GM12878 (cell line): ENCODE results near the gene MYO18B. TPM values are rescaled to one million over a fixed set of nuclear protein-coding genes. Genes with fewer than 3 reads are reported as not detected.
A peak's percentile ranks its signal among the peaks of the same experiment; 100 is the strongest.

ENCODE experiments used
- EP300 ChIP-seq, 2 experiments: fragments of 150-350 bp in 1 of 2; IDR thresholded peaks; 2 replicates each; pipeline ENCODE4 v1.6.1; 2011 to 2012; ENCODE audit warnings: low read depth in 2 of 2, low read length in 2 of 2, borderline replicate concordance in 1 of 2, improper control_type of control experiment in 1 of 2, inconsistent platforms in 1 of 2; ENCODE audit not compliant: control insufficient read depth in 1 of 2
- HSF1 ChIP-seq: fragments of 150-350 bp; IDR thresholded peaks from 2 replicates; pipeline ENCODE4 v1.6.1; 2014; ENCODE audit warnings: mild to moderate bottlenecking, low read depth, low read length
- IRF3 ChIP-seq: fragments of 450-650 bp; IDR thresholded peaks from 2 replicates; pipeline ENCODE4 v1.6.1; 2014; ENCODE audit warnings: mild to moderate bottlenecking
- JUNB ChIP-seq: IDR thresholded peaks from 2 replicates; pipeline ENCODE4 v1.6.1; 2016; ENCODE audit warnings: antibody characterized with exemption, mild to moderate bottlenecking
- PRDM15 ChIP-seq: fragments of 450-650 bp; formaldehyde crosslinking; IDR thresholded peaks from 2 replicates; pipeline ENCODE4 v1.4.0; 2020; ENCODE audit warnings: mild to moderate bottlenecking, moderate library complexity
- RB1 ChIP-seq: fragments of 450-650 bp; formaldehyde crosslinking; IDR thresholded peaks from 2 replicates; pipeline ENCODE4 v1.6.1; 2017; ENCODE audit warnings: mild to moderate bottlenecking, borderline replicate concordance
- TCF7 ChIP-seq: IDR thresholded peaks from 2 replicates; pipeline ENCODE4 v1.6.1; 2014; ENCODE audit warnings: antibody characterized with exemption, borderline replicate concordance
- polyA plus RNA-seq, 11 experiments: library from polyadenylated mRNA; depleted of rRNA in 4 of 11; unstranded in 6 of 11; stranded (reverse) in 5 of 11; fragments of >200 nt; fragmentation: Nextera tagmentation in 4 of 11; fragmentation: Illumina TruSeq in 1 of 11; extraction: Ambion mirVana in 4 of 11; extraction: Trizol in 1 of 11; gene quantifications; 1 replicate in 1 of 11; 2 replicates in 10 of 11; pipeline versions ENCODE4 v1.2.1 to v1.2.3, GENCODE V29; 2011 to 2016; ENCODE audit warnings: inconsistent platforms in 2 of 11, missing spikeins in 2 of 11, low read depth in 1 of 11
- total RNA-seq, 4 experiments: library from RNA; depleted of rRNA in 3 of 4; stranded (reverse); fragments of >200 nt in 3 of 4; fragmentation: Illumina TruSeq in 1 of 4; extraction: Trizol in 1 of 4; gene quantifications; 2 replicates each; pipeline versions ENCODE4 v1.2.1 to v1.2.3, GENCODE V29; 2013 to 2021

MYO18B gene
- total and polyA plus RNA-seq, 10 of the 15 experiments (the other 5 are each of a cell fraction or from before 2014, with no cell fraction given): 0.05 to 2.1 (median 0.51) TPM; not detected in 1

GRCh38 chr22:25702571-25703167 lies 39.3 kb upstream of the MYO18B start (continued):
- TF ChIP-seq PRDM15 (CRISPR knock-in tag) (no peak), IRF3 (no peak), HSF1 (no peak), EP300 (IDR thresholded peaks at IDR 0.05; ENCODE audit: borderline replicate concordance in 1 of 2, control insufficient read depth in 1 of 2, low read depth in 2 of 2, low read length in 2 of 2) (no peak), TCF7 (peak; percentile 76), JUNB (peak; percentile 38), RB1 (no peak)
